GM18511 (cell line): Measurements from ENCODE around the gene PTPN6.

ENCODE experiments used
- ATAC-seq: cut with Tn5 transposase; IDR thresholded peaks from one replicate; pipeline ENCODE4 v1.9.1; 2021; ENCODE audit warnings: mild to moderate bottlenecking, moderate library complexity; ENCODE audit not compliant: unreplicated experiment

PTPN6 gene

DNA sequence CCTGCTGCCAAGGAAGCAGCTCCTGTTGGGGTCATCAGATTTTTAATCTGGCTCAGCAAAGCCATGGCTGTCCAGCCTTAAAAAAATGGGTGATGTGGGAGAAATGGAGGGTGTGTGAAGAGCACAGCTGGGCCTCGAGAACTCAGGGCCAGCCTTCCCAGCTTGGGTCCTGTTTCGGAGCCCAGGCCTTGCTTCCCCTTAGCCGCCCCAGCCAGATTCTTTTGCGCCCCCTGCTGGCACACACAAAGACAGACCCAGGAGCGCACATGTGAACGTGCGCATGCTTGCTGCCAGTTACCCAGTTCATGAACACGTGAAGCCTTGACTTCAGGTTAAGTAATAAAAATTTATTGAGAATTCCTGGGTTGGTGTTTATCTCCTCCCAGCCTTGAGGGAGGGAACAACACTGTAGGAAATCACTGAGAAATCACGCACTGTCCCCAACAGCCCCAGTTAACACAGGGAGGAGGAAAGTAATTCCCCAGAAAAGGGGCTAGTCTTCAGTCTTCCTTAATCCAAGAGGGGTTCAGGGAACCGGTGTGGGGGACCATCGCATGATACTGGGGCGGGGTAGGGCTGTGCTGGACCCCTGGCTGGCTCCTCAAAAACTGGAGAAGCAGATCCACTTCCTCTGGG, 14.0 kb downstream of the PTPN6 start:
- ATAC-seq, result peak; percentile 41

DNA sequence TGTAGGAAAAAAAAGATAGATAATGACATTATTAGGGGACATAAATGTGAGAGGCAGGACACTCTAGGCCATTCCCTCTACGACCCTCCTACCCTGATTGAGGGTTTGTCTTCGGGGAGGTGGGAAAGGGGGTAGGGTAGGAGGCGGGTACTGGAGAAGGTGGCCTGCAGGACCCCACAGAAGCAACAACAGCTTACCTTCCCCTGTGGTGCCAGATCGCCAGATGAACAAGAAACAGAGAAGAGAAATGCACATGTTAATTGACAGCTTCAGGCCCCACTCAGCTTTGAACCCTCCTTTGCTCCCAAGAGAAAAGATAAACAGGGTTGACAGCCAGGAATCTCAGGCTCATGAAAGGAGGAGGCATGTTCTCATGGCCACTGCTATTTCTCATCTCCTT, 14.6 kb downstream of the PTPN6 start:
- no peak for ATAC-seq

DNA sequence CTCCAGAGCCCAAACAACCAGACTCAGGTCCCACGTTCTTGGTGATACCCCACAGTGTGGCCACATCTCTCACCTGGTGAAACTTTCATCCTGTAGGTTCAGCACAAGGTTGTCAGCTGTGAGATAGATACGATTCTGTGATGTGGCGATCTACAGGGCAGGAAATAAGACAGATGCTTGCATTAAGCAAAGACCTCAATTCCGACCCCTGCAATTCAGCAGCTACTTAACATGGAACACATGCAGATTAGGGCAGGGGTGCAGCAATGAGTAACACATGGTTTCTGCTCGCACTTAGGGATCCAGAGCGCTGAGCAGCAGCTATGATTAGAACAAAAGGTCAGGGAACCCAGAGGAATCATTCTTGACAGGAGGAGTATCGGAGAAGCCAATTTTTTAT, 15.2 kb downstream of the PTPN6 start:
- ATAC-seq, result no peak

DNA sequence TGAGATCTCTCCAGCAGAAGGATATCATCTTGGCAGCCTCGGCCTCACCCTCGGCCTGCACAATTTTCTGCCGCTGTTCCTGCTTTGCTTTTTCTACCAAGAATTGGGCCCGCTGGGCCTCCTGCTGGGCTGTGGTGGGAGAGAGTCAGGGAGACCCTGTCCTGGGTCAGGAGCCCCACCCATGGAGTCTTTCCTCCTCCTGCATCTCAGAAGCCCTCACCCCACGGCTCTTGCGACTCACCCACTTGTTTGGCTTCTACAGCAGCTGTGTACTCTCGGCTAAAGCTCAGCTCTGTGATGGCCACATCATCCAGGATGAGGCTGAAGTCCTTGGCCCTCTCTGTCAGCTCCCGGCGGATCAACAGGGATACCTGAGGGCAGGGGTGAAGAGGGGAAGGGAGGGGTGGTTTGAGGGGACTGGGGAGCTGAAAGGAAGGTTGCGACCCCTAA, 16.5 kb downstream of the PTPN6 start:
- no peak for ATAC-seq

DNA sequence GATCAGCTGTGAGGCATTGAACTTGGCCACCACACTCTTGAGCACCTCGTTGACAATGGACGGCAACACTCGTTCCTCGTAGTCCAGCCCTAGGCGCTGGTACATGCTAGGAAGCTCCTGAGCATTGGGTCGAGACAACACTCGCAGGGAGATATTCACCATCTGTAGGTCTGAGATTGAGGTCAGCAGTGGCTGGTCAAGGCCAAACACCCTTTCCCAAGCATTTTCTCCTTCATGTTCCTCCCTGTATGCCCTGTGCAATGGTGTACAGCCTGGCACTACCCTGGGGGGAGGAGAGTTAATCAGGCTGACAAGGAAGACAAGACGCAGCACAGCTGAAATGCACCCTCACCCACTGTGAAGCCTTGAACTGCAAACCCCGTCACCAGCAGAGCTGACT, 17.3 kb downstream of the PTPN6 start:
- ATAC-seq, result no peak

DNA sequence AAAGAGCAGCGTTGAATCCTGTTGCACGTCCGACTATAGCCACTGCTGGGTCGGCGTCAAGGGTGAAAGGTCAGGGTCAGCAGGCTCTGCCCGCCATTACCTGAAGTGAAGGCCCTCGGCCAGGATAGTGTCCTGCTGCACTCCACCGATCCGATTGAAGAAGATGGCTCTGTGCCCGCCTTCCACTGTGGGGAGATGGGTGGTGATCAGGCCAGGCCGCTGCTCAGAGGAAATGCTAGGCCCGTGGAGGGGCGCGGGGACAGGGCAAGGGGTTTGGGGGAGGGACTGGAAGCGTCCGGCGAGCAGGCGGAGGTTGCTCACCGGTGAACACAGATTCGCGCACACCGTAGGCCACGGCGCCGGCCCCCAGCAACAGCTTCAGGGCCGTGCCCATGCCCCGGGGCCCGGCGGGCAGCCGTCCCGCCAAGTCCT, 19.0 kb downstream of the PTPN6 start:
- peak; percentile 38 for ATAC-seq

DNA sequence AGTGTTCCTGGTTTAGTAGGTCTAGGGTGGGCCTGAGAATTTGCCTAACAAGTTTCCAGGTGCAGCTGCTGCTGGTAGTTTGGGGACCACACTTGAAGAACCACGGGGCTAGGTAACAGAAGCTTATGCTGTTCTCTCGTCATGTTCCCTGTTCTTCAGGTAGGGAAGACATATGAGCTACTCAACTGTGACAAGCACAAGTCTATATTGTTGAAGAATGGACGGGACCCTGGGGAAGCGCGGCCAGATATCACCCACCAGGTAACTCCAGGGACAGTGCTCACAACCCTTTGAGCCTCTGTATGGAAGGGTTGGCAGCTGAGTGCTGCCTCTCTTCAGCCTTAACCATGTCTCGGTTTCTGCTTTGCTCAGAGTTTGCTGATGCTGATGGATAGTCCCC, 23.0 kb downstream of the PTPN6 start:
- ATAC-seq, result no peak

DNA sequence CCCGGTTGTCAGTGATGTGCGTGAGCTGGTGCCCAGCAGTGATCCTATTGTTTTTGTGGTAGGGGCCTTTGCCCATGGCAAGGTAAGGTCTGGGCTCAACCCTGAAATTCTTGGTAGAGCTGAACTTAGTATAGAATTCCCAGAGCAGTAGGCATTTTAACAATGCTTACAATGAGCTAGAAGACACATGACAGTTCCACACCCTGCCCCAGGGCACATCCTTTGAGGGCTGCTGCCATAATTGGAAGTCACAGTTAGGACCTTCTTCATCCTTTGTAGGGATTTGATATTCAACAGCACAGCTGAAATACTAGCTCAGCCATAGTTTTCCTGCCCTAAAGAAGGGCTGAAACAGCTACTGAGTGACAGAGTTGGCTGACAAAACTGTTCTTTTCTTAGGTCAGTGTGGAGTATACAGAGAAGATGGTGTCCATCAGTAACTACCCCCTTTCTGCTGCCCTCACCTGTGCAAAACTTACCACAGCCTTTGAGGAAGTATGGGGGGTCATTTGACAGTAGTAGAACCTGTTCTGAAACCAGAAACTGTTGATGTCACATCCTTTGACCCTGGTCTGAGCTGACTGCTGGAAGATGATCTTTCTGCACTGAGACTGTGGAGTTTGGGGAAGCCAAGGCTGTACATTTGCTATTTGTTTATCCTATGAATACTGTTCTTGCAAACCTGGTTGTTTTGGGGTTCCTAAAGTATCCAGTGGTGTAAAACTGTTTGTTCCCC, 24.3 kb downstream of the PTPN6 start:
- ATAC-seq, result no peak

DNA sequence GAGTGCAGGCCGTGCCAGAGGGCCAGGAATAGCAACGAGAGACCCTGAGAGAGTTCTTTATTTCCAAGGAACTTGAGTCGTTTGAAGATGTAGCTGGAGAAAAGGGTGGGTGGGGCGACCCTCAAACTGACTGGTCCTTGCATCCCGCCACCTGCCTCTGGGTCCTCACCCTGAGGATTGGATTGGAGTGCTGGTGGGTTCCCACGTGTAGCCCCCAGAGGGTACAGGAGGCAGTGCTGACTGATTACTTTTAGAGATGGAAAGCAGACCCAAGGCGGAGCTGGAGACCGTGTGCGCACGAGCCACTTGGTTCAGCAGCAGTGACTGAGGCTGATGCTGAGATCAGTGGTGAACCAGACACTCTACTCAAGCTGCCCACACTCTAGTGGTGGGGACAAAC, 26.5 kb downstream of the PTPN6 start:
- no peak for ATAC-seq

DNA sequence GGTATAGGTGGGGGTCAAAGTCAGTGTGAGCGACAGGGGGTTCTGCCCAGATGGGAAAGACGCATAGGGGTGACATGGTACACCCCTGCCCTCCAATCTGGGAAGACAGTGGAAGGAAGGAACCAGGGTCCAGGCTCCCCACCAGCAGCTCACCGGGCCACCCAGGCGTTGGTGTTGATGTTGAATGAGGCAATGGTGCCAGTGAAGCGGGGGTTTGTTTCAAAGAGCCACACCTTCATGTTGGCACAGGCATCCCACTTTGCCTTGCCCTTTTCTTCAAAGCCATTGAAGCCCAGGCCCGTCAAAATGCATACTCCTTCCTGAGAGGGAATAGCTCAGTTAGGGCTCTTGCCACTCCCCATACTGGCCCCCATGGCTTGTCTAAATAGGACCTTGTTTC, 27.0 kb downstream of the PTPN6 start:
- ATAC-seq, result no peak

DNA sequence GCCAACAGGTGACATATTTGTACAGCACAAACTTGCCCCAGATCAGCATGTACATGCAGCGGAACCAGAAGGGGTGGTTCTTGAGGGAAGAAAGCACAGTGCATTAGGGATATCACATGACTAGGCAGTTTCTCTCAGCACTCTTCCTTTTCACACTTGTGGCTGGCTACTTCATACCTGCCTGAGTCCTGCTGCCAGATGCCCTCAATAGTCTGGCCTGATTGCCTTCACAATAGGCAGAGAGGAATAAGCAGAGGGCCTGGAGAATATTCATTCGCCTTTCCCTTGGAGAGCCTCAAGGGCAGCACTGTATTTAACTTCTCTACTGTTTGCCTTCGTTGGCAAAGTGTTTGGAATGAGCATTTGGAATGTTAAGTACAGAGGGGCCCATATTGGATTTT, 27.5 kb downstream of the PTPN6 start:
- ATAC-seq, result no peak

DNA sequence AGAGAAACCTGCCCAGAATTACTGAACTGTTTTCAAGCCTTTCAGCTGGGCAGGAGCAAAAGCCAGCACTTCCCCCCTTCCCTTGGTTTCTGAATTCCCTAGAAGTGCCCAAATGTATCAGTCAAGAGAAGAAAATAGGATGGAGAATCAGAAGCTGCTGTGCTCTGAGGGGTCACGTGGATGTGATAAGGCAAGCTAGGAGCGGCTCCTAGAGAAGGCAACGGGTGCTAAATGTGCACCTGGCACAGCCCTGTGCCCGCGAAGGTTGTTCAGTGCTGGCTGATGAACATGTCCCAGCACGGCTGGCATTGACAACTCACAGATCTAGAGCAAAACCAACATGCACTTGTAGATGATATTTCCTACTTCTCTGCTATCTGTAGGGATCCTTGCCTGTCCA, 27.9 kb downstream of the PTPN6 start:
- no peak for ATAC-seq

DNA sequence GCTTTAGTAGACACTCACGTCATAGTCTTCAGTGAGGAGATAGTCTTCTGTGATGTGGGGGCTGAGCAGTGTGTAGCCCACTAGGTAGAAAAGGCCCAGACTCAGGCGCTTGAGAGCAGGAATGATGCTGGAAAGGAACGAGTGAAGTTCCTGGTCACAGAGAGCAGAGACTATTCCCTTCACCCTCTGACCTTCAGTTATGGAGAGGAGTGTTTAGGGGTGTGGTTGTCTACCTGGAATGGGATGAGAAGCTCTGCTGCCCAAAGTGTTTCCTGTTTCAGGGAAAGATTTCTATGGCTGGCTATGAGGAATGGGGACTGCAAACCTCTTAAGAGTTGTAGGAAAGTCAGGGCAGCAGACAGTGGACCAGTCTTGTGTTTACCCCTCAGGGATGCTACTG, 28.3 kb downstream of the PTPN6 start:
- ATAC-seq, result no peak

DNA sequence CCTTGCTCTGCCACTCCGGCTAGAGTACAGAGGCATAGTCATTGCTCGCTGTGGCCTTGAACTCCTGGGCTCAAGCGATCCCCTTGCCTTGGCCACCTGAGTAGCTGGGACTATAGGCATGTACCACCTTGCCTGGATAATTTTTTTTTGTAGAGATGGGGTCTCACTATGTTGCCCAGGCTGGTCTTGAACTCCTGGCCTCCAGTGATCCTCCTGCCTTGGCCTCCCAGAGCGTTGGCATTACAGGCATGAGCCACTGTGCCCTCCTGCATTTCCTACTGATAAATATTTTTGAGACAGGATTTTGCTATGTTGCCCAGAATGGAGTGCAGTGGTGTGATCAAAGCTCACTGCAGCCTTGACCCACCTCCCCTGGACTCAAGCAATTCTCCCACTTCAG, 28.9 kb downstream of the PTPN6 start:
- ATAC-seq, result no peak

DNA sequence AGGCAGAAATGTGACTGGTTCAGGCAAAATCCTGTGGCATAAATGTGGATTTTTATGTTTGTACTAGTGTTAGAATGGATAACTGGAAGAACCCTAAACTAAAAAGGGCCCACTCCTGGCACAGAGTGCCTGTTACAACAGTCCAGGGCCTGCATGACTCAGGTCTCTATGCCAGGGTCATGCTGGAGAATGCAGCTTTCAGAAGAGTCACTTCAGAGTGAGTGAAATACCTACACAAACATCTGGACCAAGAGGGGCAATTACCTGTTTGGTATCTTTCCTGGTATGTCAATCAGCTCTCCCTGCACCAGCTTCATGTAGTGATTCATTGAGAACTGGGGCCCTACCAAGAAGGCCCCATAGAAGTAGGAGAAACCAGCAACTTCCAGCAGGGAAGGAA, 29.6 kb downstream of the PTPN6 start:
- no peak for ATAC-seq

DNA sequence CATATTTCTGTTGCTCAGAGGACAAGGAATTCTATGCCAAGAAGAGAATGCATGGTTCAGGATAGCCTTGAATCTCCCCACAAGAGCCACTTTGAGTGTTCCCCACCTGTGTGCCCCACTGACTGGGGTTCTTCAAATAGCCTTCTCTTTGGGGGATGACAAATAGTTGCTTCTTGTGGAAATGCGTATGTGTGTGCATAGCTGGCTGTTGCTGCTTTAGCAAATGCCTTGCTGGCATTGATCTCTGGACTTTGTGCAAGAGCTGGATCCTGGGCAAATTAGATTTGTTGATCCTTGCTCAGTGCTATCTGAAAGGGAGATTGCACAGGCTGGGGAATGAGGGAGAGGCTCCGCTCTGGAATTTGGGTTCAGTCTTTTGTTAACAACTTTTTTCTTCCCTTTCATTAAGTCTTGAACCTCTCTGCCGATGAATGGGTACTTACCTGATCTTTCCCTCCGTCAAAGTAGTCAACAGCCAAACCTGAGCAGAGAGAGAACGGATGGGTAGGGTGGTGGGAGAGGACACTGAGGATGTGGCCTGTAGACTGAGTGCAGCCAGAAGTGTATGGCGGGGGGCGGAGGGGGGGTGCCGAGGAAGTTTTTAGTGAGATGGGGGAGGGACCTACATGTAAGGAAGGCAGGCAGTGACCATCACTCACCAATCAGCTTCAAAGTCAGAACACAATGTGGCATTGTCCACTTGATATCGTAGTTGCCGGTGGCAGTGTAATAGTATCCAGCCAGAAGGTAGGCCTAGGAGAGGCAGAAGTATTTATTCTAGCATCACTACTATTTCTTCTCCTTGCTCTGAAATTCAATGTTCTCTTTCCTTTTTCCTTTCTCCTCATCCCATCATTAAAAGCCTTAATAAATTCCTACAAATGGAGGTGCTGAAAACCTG, 30.2 kb downstream of the PTPN6 start:
- ATAC-seq, result no peak

DNA sequence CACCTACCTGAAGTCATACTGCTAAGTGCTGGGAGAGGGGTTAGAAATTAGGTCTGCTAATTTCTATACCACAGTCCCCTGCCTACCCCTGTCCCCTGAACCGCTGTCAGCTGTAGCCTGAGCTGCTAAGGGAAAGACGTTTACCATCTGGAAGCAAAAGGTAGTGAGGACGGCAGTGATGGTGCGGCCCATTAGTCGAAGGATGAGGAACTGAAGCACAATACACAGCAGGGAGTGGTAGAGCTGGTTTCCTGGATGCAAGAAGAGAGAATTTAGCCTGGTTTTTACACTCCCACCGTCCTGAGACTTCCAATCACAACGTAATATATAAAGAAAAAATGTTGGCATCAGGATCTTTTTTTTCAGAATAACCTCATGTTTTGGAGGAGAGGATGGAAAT, 31.4 kb downstream of the PTPN6 start:
- no peak for ATAC-seq

DNA sequence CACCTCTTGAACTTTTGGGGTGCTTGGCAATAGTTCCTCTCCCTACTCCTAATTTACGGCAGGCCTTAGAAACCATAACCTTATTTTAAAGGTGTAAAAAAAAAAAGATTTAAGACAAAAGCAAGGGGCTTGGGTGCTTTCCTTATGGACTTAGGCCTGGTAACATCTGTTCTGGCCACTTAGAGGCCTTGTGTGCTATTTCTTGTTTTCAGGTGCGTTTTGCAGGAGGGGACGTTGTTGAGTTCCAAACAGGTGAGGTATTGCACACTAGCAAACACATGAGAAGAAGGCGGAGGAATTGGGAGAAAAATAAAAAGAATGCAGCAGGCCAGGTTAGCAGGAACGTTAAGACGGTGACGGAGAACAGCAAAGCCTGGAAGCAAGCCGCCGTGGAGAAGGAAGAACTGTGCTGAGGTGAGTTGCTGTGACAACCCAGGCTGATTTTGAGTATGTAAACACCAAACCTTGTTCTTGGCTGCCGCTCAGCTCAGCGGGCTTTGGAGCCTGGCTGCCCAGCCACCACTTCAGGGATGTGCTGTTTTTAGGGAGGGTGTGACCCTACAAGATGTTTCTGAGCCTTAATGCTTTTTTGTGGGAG, 36.9 kb downstream of the PTPN6 start:
- no peak for ATAC-seq

DNA sequence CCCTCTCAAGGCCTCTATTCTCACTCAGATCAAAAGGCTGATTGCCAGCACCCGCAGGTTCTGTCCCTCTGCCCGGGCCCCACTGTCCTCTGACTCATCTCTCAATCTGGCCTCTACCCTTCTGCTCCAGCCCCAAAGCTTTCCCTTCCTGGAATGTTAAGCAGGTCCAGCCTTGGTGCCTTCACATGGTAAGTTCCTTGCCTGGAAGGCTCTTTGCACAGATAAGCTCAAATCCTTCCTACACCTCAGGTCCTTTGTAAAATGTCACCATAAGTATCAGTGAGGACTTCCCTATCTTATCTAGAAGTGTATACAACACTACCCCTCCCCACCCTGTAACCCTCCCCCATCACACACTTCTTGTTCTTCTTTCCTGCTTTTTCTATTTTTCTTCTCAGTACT, 44.9 kb downstream of the PTPN6 start:
- no peak for ATAC-seq

DNA sequence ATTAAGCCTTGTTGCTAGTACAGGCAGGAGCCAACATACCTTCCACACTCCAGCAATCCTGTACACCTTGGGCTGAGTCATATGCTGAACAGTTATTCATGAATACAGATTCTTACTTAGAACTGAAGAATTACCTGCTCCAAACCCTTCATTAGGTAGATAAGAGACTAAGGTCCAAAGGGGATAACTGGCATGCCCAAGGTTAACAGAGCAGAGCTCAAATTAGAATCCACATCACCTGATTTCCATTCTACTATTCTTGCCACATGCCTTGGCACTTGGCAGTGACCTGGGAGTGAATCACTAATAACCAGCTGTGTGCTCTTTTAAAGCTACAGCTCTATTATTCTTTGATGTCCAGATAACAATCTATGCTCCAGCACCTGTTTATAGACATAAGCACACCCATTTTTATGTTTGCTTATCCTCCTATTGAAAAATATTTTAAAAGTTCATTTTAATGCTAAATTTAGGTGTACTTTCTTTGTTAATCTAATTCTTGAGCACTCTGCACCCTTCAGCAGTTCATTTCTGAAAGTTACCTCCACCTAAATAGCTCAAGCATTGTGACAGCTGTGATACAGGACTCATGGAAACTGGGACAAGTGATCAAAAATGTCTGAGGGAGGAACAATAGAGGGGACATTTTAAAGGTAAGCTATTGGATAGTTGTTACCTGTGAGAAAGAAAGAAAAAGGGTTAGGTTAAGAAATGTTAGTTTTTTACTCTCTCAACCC, 47.7 kb downstream of the PTPN6 start:
- ATAC-seq, result no peak
